Thyroid gland (tissue), 4 donors: Measurements from ENCODE around the gene XRCC4. TPM values are rescaled to one million over a fixed set of nuclear protein-coding genes. Genes with fewer than 3 reads are reported as not detected.

Experiments
- DNase-seq, 2 donors: peaks; one replicate each; pipeline ENCODE4 v3.0.0-alpha.2; 2019
- H3K27ac ChIP-seq, 3 donors: fragments of 200-600 bp; sonication (generic); 1 replicate in 2 of 3; 2 replicates in 1 of 3; pipeline ENCODE4 v1.5.1; 2016 to 2019; ENCODE audit warnings: mild to moderate bottlenecking in 1 of 3, moderate library complexity in 1 of 3
- H3K27me3 ChIP-seq: fragments of 200-600 bp; sonication (generic); one replicate; pipeline ENCODE4 v1.5.1; 2019
- H3K36me3 ChIP-seq, 2 donors: fragments of 200-600 bp; sonication (generic); one replicate each; pipeline ENCODE4 v1.5.1; 2016 to 2019
- H3K4me1 ChIP-seq, 2 donors: fragments of 200-600 bp; sonication (generic); one replicate each; pipeline ENCODE4 v1.5.1; 2017 to 2019
- H3K4me3 ChIP-seq, 3 donors: fragments of 200-600 bp; sonication (generic); replicated peaks in 1 of 3; 1 replicate in 2 of 3; 2 replicates in 1 of 3; pipeline ENCODE4 v1.5.1; 2016; ENCODE audit warnings: mild to moderate bottlenecking in 1 of 3
- H3K9me3 ChIP-seq: fragments of 200-600 bp; sonication (generic); one replicate; pipeline ENCODE4 v1.5.1; 2017
- CTCF ChIP-seq, 6 experiments: fragments of 200-600 bp in 3 of 6; fragments of 450-650 bp in 3 of 6; sonication (generic) in 3 of 6; IDR thresholded peaks; one replicate each; pipeline ENCODE4 v1.5.1; 2016 to 2019; ENCODE audit warnings: antibody characterized with exemption in 6 of 6, mild to moderate bottlenecking in 2 of 6, inconsistent platforms in 1 of 6, moderate library complexity in 1 of 6
- POLR2A ChIP-seq, 2 donors: fragments of 450-650 bp; IDR thresholded peaks; one replicate each; pipeline ENCODE4 v1.6.1; 2017; ENCODE audit warnings: antibody characterized with exemption in 2 of 2, mild to moderate bottlenecking in 2 of 2, moderate library complexity in 1 of 2
- WGBS, 2 donors: methylation state at CpG; one replicate each; pipeline ENCODE4 v1.1.5; 2017; 5-methylcytosine and 5-hydroxymethylcytosine counted together
- intact Hi-C: fragments of 100-400 bp; cut with DNase I; formaldehyde crosslinking; loops from one replicate; pipeline ENCODE4 v1.15.1; 2023
- total RNA-seq, 4 donors: library from RNA; depleted of rRNA; stranded (reverse); fragments of >200 nt; gene quantifications; one replicate each; pipeline ENCODE4 v1.2.3, GENCODE V29; 2016

Gene XRCC4
- total RNA-seq, 4 donors from 2014 or later: 6.7 to 11.6 (median 9.1) TPM

DNA sequence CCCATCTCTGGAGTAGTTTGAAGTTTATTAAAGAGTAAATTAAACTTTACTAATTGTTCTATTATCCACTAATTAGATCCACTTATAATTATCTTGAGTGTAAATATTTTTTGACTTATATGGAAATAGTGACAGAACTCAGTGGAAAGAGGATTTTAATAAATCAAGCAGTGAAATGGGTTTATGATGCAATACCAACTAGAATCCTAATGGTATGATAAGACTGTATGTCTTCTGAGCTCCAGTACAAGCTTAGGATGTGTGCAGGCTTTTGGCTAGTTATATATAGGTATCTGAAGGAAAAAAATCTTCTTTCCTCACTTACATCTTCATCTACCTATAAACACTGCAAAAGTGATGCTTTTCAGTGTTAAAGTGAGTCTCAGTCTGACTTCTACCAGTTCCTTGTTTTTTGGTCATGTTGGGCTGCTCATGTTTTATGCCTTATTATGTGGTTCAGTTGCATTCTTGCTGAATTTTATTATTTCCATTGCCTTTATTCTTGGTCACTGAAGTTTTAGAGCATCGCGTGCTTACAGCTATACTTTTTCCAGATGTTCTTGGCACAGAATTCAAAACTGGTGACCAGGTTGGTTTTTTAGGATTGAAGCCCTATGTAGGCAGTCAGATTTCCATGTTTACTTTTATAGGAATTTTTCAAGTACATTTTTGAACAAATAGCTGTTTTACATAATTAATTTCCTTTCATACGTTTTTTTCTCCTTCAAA, 30.5 kb downstream of the XRCC4 start:
- Histone ChIP-seq H3K36me3 (no peaks in the 10 kb centered on the region), H3K27me3 (no peaks in the 10 kb centered on the region), H3K27ac (no peak overlapping the region), H3K4me3 (no peak overlapping the region), H3K4me1 (no peaks in the 10 kb centered on the region), H3K9me3 (no peaks in the 10 kb centered on the region)
- intact Hi-C loops: no loop called here
- TF ChIP-seq POLR2A (IDR thresholded peaks at IDR 0.05) (no peak), CTCF (IDR thresholded peaks at IDR 0.05) (no peak)
- DNase-seq: no peak
- WGBS, 2 donors: 92 to 96% methylated on average over 3 of the region's 3 CpGs

DNA sequence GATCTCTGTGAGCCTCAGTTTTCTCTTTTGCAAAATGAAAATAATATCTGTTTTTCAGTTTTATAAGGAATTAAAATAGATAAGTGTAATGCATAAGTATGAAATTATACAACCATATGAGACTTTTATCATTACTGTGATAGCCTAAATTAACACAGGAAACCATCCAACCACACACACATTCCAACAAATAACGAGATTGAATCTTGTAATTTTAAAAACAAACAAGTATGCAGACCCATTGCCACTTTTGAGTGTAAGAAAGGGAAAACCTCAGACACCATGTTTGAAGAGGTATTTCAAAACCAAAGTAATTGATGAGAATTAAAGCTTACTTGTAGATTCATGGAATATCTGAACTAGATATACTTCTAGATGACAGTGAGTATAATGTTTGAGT, 32.0 kb downstream of the XRCC4 start:
- TF ChIP-seq CTCF (IDR thresholded peaks at IDR 0.05): no peak
- TF ChIP-seq POLR2A (IDR thresholded peaks at IDR 0.05): no peak
- no peaks in the 10 kb centered on the region for H3K4me1 ChIP-seq
- intact Hi-C loops: no loop called here
- no peak overlapping the region for H3K27ac ChIP-seq
- 84 to 86% methylated on average over 1 of the region's 1 CpG for WGBS, 2 donors
- no peak overlapping the region for H3K4me3 ChIP-seq
- H3K9me3 ChIP-seq: no peaks in the 10 kb centered on the region
- no peak for DNase-seq
- no peaks in the 10 kb centered on the region for H3K27me3 ChIP-seq
- no peaks in the 10 kb centered on the region for H3K36me3 ChIP-seq

- TF ChIP-seq POLR2A (IDR thresholded peaks at IDR 0.05): no peak
- TF ChIP-seq CTCF (IDR thresholded peaks at IDR 0.05): no peak
- intact Hi-C loops: no loop called here
- Histone ChIP-seq H3K36me3 (no peaks in the 10 kb centered on the region), H3K27me3 (no peaks in the 10 kb centered on the region), H3K9me3 (no peaks in the 10 kb centered on the region), H3K4me3 (no peak overlapping the region), H3K4me1 (no peaks in the 10 kb centered on the region), H3K27ac (no peak overlapping the region)
- 76 to 96% methylated on average over 1 of the region's 1 CpG for WGBS, 2 donors
- DNase-seq: no peak
Observed at GRCh38 chr5:83115816-83116215, 38.5 kb downstream of the XRCC4 start.

- H3K36me3 ChIP-seq: no peaks in the 10 kb centered on the region
- no peaks in the 10 kb centered on the region for H3K27me3 ChIP-seq
- WGBS, 2 donors: 93 to 100% methylated on average over 1 of the region's 1 CpG
- H3K4me3 ChIP-seq: no peak overlapping the region
- intact Hi-C loops: no loop called here
- DNase-seq: no peak
- H3K9me3 ChIP-seq: no peaks in the 10 kb centered on the region
- H3K4me1 ChIP-seq: no peaks in the 10 kb centered on the region
- H3K27ac ChIP-seq: no peak overlapping the region
- TF ChIP-seq POLR2A (IDR thresholded peaks at IDR 0.05) (no peak), CTCF (IDR thresholded peaks at IDR 0.05) (no peak)
Observed at GRCh38 chr5:83118471-83118870, 41.1 kb downstream of the XRCC4 start.

DNA sequence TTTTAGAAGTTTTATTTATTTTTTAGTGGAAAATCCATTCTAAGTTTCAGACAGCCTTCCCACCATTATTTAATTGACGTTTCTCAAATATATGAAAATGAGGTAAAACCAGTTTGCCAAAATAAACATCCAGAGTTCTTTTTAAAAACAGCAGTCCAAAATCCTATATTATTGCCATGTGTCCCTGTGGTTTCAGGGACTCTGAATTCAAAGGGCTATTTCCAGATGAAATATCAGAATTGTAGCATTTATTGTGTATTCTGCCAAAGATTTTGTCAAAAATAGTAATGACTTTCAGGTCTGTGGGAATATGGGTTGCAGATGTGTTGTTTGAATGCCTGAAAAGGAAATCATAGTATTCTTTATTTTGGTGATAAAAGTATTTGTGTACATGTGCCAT, 41.6 kb downstream of the XRCC4 start:
- 66 to 67% methylated on average over 1 of the region's 1 CpG for WGBS, 2 donors
- H3K27ac ChIP-seq: no peak overlapping the region
- no peaks in the 10 kb centered on the region for H3K9me3 ChIP-seq
- intact Hi-C loops: no loop called here
- no peak for DNase-seq
- no peaks in the 10 kb centered on the region for H3K4me1 ChIP-seq
- TF ChIP-seq CTCF (IDR thresholded peaks at IDR 0.05): no peak
- TF ChIP-seq POLR2A (IDR thresholded peaks at IDR 0.05): no peak
- H3K36me3 ChIP-seq: no peaks in the 10 kb centered on the region
- H3K4me3 ChIP-seq: no peak overlapping the region
- no peaks in the 10 kb centered on the region for H3K27me3 ChIP-seq
